Fibroblast of the conjunctiva (primary cell): ENCODE measurements around the gene COX7B.
"Not testable (repeated sequence)": the region's sequence is repeated elsewhere in the genome, so short reads cannot be mapped to it uniquely, and the experiment has no call there.

Experiments used
- DNase-seq: peaks from one replicate; pipeline ENCODE4 v3.0.0-alpha.2; 2010; ENCODE audit warnings: low read depth

The COX7B gene, protein sequence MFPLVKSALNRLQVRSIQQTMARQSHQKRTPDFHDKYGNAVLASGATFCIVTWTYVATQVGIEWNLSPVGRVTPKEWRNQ

DNA sequence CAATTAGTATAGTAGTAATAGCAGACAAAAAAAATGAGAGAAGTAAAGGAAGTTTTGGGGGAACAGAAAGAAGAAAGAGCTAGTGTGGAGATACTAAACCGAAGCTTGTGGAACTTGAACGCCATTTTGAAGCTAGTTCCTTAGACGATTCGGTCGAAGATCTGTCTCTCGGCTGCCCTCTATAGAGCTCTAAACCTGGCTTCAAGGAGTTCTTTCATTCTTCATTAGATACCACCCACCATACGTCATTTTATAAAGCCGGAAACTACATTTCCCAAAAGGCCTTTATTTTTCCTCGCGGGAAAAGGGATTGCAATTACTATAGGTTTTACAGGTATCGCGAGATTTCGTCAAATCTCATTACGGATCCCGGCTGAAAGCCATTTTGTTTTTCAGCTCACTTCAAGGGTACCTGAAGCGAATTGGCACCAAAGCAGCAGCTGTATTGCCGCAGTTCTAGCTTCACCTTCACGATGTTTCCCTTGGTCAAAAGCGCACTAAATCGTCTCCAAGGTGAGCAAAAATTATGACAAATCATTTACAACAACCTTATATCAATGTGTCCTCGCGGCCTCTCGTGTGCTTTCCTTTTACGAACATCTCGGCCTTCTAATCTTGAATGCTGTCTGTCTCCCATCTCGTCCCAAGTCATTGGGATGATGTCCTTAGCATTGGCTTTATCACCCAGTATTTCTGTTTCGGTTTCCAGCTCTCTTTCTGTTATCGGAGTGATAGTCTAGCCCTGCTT is at the start of gene COX7B:
COX7B (plus strand) TSS at position 388 of the 748 bp plus-strand sequence; CDS start at position 474, 86 bp downstream.
- DNase-seq, result peak; percentile 93

DNA sequence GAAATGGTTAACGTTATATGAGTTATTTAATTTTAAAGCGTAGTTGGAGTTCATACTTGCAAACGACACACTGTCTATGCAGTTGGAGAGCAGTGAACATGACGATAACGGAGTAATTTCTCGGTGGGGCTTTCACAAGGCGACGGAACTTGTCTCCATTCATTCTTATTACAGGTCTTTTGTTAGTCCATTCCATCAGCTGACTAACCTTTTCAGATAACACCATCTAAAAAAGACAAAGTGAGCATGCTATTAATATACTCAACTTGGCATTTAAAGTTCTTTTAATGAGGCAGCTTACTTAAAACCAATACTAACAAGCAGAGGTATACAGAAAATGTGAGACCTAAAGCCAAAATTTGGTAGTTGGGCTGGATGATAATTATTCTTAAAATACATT is 23.9 kb upstream of the COX7B start:
- no peak for DNase-seq

DNA sequence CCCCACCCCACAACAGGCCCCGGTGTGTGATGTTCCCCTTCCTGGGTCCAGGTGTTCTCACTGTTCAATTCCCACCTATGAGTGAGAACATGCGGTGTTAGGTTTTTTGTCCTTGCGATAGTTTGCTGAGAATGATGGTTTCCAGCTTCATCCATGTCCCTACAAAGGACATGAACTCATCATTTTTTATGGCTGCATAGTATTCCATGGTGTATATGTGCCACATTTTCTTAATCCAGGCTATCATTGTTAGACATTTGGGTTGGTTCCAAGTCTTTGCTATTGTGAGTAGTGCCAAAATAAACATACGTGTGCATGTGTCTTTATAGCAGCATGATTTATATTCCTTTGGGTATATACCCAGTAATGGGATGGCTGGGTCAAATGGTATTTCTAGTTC is 17.9 kb upstream of the COX7B start:
- not testable (repeated sequence) for DNase-seq

DNA sequence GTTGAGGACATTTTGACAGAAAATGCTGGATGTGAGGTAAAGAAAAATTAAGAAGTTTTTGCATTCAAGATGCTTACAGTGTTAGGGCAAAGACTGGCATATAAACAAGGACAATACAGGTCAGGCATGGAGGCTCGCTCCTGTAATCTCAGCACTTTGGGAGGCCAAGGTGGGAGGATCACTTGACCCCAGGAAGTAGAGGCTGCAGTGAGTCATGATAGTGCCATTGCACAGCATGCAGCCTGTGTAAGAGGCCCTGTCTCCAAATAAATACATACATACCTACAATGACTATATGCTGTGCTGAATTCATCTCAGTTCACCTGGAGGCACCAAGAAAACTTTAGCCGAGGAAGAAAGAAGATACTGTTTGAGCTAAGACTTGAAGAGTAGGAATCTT is 6.4 kb upstream of the COX7B start:
- DNase-seq, result no peak

DNA sequence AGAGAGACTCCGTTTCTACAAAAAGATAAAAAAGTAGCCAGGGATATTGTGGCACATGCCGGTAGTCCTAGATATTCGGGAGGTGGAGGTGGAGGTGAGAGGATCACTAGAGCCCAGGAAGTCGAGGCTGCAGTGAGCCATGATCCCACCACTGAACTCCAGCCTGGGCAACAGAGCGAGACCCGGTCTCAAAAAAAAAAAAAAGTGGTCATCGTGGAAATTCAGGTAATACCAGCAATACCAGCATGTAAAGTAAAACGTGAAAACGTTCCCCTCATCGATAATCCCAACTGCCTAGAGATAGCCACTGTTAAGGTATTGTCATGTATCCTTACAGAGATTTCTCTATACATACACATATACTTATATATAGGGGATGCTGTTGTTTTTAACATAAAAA is 5.6 kb upstream of the COX7B start:
- DNase-seq, result no peak

DNA sequence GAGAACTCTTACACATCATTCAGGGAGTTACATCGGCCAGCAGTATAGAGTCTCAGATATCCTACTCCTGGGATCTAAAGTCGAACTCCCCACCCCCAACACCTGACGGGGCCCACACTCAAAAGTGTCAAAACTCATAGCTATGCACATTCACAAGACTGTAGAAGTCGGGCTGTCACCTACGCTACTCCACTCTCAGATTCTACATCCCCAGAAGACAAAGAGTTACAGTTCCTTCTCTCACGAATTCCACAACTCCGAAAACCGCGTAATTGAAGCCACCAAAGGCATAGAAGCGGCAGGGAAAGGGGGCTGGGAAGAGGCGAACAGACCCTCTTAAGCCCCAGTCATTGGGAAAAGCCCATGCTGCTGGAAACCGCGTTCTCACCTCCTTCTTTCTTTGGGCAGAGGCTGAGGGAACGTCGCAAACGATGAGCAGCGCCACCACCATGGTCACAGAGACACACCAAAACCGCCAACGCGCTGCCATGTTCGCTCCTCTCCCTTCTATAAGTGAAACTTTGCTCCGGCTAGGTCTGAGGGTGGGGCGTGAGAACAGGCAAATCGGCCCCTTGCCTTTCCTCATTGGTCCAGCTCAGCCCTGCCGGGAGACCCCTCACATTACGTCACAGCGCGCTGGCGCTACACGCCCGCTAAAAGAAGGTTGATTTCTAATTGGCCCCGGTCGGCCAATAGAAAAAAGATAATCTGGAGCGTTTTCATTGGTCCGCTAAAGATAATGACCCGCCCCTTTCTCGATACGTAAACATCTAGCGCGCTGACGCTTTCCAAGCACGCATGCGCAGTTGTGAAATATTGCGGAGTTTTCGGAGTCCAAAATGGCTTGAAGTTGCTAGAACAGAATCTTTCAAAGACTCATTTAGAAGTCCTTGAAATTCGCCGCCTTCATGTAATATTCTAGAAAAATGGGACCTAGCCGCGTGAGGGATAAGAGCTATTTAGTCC is 4.1 kb upstream of the COX7B start, which contains the start of gene MAGT1:
MAGT1 (minus strand) TSS at position 515 of the 966 bp plus-strand sequence; CDS start at position 490, 25 bp downstream.
- peak; percentile 93 for DNase-seq

DNA sequence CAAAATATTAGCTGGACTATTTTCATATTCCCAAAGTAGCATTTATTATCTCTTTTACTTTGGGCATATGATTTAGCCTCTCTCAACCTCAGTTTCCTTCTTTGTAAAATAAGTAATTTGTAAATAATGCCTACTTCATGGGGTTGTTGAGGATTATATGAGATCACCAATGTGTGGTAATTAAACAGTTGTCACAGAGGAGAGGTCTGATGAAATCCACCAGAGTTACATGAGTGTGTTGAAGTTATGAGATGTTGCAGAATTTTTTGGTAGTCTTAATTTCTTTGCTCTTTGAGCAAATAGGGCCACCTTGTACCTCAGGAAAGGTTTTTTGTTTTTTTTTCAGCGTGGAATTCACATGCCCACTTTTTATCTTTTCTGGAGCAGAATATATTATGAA is 1.4 kb downstream of the COX7B start:
- no peak for DNase-seq

DNA sequence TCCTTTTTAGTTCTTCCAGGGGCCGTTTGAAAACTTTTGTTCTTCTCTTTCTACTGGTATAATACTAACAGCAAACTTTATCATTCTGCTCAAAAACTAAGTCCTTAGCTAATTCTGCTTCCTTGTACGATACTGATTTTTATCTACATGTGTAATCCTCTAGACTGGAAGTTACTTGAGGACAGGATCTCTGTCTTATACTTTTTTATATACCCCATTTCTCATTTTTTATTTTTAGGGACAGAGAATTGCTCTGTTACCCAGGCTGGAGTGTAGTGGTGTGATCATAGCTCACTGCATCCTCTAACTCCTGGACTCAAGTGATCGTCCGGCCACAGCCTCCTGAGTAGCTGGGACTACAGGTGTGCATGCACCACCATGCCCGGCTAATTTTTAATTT is 2.2 kb downstream of the COX7B start:
- no peak for DNase-seq

DNA sequence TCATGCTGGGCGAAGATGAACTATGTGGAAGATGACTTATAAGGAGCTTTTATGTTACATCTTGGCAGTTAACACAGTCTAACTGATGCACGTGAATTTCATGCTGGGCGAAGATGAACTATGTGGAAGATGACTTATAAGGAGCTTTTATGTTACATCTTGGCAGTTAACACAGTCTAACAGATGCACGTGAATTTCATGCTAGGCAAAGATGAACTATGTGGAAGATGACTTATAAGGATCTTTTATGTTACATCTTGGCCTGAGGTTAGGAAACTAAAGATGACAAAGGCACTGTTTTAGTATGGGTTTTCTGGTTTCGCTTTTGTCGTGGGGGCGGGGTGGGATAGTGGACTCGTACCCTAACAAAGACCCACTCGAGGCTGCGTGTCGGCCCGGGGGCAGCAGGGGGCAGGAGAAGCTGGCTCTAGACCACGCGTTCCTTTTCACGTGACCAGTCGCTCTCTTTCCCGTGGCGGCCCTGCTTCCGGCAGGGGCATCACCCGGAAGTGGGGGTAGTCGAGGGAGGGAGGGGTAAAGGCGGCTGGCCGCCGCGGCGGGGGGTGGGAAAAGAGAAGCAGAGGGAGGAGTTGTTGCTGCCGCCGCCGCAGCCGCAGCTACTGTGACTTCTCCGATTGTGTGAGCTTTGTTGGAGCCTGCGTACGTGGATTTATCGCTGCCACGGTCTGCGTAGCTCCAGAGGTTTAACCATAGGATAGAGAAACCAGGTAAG is 11.0 kb downstream of the COX7B start, which contains the start of gene ATP7A:
ATP7A (plus strand) TSS at position 586 of the 733 bp plus-strand sequence. CDS start 60,949 bp downstream, outside the sequence.
- DNase-seq, result peak; percentile 81

DNA sequence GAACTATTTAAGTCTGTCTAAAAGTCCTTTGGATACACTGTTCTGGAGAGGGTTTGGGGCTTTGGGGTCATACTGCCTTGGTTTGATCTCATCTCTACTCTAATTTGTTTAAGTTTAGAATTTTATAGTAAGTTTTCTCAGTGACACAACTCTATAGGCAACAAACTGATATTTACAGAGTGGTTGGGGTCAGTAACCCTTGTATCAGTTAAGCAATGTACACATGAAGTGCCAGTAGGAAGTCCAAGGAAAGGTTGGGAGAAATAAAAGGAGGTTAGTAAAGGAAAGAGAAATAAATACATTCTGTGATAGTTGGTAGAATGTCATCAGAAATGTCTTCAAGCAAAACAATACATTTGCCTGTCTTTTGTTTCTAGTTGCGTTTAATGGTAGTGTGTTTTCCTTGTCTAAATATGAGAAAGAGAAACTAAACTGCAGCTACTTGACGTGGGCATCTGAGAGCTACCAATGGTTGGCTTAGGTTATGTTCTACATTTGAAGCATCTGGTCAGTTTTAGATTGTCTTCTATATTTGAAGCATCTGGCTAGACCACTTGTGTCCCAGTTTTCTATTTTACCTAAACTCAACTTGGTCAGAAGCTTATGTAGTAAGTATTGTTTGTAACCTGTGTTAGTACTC is 18.1 kb downstream of the COX7B start:
- DNase-seq, result no peak

DNA sequence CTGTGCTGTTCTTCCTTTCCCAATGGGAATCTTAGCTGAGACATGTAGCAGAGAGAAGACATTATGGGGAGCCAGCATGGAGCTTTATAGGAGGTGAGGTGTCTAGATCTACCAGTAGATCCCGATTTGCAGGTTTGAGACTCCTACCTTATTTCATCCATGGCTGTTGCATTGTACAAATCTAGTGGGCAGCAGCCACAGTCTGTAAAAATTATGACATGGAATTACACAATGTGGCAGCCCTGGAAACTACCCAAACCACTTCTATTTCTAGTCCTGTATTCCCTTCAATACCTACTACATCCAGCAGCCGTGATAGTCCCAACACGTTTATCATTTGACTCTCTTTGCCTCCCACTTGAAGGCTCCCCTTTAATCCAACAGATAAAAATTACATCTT is 19.3 kb downstream of the COX7B start:
- DNase-seq, result no peak

DNA sequence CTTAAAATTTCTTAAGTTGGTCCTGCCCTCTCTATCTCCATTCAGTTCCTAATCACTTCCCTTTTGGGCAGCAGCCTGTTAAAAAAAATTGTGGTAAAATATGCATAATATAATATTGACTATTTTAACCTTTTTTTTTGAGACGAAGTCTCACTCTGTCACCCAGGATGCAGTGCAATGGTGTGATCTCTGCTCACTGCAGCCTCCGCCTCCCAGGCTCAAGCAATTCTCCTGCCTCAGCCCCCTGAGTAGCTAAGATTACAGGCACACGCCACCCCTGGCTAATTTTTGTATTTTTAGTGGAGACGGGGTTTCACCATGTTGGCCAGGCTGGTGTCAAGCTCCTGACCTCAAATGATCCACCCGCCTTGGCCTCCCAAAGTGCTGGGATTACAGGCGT is 20.1 kb downstream of the COX7B start:
- DNase-seq, result not testable (repeated sequence)

DNA sequence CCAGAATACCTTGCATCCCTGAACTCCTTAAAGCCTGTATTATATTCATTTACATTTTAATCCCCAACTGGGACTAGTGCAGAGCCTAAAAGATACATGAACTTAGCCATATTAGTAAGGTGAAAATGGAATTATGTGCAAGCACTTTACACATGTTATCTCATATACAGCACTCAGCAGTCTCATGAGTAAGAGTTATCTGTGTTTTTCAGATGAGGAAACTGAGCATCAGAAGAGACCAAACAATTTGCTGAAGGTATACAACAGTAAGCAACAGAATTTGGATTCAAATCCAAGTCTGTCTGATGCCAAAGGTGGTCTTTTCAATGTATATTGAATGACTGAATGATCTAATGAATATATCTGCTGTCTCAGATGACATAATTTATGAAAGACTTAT is 23.5 kb downstream of the COX7B start:
- no peak for DNase-seq

DNA sequence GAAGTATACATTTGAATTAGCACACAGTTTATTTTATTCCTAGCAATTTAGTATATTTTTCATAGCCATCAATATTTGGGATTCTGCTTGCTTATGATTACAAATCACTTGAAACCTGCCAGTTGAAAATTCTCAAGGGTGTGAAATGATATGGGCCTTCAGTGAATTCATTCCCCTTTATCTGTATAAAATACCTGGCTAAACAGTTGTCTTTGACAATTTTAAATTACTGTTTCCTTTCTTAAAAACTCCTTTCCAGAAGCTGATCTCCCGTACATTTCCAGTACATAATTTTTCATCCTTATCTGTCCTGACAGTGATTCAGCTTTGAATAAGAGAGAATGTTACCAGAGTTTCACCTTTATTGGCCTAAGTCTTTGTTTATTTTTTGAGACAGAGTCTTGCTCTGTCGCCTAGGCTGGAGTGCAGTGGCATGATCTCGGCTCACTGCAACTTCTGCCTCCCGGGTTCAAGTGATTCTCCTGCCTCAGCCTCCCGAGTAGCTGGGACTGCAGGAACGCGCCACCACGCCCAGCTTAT is 25.1 kb downstream of the COX7B start:
- DNase-seq, result no peak

DNA sequence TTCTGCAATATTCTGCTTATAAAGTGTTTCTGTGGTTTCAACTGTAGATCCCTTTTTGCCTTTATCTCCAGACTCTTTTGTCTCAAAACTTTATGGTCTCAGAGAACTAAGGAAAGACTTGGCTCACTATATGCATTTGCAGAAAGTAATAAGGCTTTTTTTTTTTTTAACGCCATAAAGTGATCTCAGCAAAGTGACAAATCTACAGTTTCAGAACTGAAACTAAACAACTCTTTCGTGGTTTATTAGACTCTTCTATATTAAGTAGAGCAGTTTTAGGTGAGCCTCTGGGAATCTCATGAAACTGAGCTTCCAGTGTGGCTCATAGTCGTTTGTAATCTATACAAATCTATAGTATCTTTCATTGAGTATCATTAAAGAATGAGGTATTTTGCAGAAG is 26.5 kb downstream of the COX7B start:
- no peak for DNase-seq

DNA sequence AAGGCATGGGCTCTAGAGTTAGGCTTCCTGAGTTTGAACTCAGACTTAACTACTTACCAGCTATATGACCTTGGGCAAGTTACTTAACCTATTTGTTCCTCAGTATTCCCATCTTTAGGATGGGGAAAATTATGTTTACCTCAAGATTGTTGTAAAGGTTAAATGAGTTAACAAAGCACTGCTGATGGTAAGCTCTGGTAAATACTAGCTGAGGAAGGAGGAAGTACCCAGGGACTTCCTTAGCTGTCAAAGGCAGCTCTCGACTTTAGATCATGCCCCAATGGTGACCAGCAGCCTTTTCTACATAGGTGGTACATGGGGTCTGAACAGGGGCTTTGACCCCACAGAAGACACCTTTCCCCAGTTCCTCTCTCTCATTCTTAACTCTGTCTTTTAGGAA is 31.3 kb downstream of the COX7B start:
- no peak for DNase-seq

DNA sequence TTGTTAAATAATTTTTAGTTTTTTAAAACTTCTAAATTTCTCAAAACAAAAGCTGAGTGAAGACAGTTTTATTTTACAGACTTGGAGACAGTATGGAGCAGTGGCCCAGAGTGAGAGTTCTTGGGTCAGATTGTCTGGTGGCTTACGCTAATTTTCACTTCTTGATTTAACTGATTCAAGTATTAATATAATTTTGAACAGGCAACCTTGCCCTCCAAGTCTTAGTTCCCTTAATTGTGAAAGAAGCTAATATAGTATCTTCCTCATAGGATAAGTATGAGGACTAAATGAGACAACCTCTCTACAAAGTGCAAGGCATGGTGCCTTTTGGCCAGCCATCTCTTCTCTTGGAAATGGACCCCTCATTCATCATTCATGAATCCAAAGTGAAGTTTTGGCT is 36.6 kb downstream of the COX7B start:
- DNase-seq, result no peak

DNA sequence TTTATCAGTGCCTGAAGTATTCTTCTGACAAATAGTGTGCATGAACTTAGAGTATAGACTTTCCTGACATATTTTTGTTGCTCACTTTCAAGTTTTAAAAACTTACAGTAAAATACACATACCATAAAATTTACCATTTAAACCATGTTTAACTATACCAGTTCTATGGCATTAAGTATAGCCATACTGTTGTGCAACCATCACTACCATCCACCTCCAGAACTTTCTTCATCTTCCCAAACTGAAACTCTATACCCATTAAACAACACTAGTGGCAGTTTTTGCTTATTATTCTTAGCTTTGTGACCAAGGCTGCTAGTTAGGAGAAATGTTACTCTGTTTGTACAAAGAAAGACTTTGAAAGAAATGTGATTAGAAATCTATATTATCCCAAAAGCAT is 37.0 kb downstream of the COX7B start:
- DNase-seq, result no peak

DNA sequence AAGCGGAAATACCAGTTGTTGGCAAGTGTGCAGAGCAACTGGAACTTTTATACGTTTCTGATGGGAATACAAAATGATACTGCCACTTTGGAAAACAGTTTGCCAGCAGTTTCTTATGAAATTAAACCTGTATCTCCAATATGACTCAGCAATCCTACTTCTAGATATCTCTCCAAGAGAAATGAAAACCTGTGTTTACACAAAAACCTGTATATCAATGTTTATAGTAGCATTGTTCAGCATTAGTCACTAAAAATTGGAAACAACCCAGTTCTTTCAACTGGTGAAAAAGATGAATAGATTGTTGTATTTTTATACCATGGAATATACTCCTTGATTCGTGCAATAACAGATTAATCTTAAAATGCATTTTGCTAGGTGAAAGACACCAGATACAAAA is 38.0 kb downstream of the COX7B start:
- no peak for DNase-seq

DNA sequence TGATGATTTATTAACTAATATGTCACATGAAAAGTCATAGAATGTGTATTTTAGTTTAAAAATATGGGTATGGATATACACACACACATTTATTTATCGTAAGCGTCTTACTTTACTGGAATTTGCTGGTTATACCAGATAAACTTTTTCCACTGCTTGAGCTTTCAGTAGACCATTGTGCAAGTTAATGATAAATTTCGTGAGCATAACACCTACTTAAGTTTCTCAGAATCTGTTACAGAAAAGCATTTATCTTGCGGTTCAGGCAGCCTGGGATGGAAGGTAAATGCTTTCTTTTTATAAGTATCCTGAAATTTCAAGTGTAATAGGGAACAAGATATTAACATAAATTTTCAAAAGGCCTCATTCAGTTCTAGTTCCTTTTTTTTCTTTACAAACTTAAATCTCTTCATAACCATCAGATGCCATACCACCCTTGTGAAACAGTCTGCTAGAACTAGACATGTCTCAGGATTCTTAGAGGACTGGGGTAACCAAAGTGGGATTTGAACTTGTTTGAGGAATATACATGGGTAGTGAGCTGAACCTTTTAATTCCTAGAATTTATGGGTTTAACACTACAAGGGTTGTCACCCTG is 38.9 kb downstream of the COX7B start:
- no peak for DNase-seq

DNA sequence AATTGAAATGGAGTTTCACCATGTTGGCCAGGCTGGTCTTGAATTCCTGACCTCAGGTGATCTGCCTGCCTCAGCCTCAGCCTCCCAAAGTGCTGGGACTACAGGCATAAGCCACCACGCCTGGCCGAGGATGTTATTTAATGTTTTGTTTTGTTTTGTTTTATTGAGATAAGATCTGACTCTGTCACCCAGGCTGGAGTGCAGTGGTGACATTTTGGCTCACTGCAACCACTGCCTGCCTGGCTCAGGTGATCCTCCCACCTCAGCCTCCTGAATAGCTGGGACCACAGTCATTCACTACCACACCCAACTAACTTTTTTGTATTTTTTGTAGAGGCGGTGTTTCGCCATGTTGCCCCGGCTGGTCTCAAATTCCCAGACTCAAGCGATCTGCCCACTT is 45.8 kb downstream of the COX7B start:
- not testable (repeated sequence) for DNase-seq
